GM18507 (cell line): ENCODE measurements around the gene ZNF92.
"Not testable (repeated sequence)": the region's sequence is repeated elsewhere in the genome, so short reads cannot be mapped to it uniquely, and the experiment has no call there.

Experiments used
- DNase-seq: peaks from one replicate; pipeline ENCODE4 v3.0.0; 2011; ENCODE audit warnings: low read depth; ENCODE audit not compliant: insufficient read length; ENCODE audit errors: extremely low spot score
- FAIRE-seq: peaks from 2 replicates; lab custom pipeline; 2011; peaks lifted over from hg19 to GRCh38; lab: Jason Lieb, UNC

ZNF92 gene

GRCh38 chr7:65411249-65411648 lies 37.6 kb downstream of the ZNF92 start:
- no peak for FAIRE-seq
- DNase-seq, result no peak

DNA sequence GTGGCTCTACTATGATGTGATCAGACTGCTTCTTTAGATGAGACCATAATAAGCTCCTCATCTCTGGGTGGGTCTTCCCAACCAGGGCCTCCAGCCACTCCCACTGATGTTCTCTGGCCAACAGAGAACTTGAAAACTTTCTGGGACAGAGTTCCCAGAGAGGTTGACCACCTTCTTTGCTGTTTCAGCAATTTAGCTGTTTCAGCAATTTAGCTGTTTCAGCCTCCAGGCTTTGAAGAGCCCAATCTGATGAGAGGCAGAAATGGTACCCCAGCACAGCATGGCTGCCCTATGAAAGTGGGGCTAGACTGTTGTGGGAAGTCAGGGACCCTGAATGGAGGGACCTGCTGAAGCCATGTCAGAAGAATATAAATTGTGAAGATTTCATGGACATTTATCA lies 49.0 kb downstream of the ZNF92 start:
- FAIRE-seq (no peak), DNase-seq (no peak)

GRCh38 chr7:65423286-65423685 lies 49.6 kb downstream of the ZNF92 start:
- not testable (repeated sequence) for FAIRE-seq, DNase-seq

- FAIRE-seq (no peak), DNase-seq (no peak)
Observed at GRCh38 chr7:65429642-65430343, 56.1 kb downstream of the ZNF92 start.

GRCh38 chr7:65430344-65431186 lies 56.9 kb downstream of the ZNF92 start:
- FAIRE-seq, result no peak

GRCh38 chr7:65434307-65434706 lies 60.7 kb downstream of the ZNF92 start:
- no peak for FAIRE-seq
- DNase-seq, result no peak

More at GRCh38 chr7:65430344-65431186, 56.9 kb downstream of the ZNF92 start:
- DNase-seq, result no peak

- no peak for DNase-seq
- no peak for FAIRE-seq
Observed at GRCh38 chr7:65436163-65436562, 62.5 kb downstream of the ZNF92 start.

- FAIRE-seq (no peak), DNase-seq (no peak)
Observed at GRCh38 chr7:65438598-65438997, 64.9 kb downstream of the ZNF92 start.

DNA sequence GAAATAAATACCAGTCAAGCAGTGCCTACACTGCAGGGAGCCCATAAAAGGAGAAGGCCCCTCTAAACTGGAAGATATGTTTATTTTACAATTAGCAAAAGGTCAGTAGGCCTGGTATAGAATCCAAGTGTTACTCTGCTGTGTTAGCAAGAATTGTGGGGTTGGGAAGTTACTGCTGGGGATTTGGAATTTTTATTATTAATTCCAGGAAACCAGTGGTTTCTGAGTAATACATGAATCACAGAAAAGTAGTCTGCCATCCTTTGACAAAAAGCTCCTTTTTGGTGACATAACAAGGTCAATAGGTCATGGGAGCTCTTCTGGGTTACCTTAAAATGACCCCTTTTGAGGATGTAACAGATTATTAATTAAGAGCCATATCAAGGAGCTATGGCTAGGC lies 67.4 kb downstream of the ZNF92 start:
- FAIRE-seq, result no peak

GRCh38 chr7:65444205-65444842 lies 70.7 kb downstream of the ZNF92 start:
- FAIRE-seq, result no peak
- no peak for DNase-seq

More for the DNA sequence above, 67.4 kb downstream of the ZNF92 start:
- DNase-seq, result no peak

DNA sequence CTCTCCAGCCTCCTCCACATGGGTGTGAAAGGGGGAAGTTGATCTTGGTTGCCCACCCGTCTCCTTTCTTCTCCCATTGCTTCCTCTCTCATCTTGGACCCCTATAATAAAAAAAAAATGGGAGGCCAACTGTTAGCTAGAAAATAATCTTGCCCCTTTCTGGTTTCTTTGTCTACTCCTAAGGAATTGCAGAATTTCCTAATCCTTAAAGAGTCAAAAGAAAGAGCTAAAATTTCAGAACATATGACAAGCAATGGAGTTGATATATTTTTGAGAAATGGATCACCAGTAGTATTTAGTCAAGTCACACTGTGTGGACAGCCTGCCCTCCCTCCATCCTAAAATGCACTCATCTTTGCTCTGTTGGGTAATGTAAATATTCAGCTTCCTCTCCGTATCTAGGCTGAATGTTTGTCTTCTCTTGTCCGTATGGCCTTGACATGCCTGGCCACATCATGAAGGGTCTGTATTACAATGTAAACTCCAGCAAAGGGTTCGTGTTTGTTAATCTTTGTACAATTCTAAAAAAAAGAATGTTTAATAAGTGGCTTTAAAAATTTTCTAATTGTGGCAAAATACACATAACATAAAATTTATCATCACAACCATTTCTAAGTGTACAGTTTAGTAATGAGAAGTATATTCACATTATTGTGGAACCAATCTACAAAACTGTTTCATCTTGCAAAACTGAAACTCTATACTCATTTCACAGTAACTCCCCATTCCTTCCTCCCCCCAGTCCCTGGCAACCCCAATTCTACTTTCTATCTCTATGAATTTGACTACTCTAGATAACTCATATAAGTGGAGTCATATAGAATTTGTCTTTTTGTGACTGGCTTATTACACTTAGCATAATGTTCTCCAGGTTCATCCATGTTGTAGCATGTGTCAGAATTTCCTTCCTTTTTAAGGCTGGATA lies 71.5 kb downstream of the ZNF92 start:
- FAIRE-seq (no peak), DNase-seq (no peak)

DNA sequence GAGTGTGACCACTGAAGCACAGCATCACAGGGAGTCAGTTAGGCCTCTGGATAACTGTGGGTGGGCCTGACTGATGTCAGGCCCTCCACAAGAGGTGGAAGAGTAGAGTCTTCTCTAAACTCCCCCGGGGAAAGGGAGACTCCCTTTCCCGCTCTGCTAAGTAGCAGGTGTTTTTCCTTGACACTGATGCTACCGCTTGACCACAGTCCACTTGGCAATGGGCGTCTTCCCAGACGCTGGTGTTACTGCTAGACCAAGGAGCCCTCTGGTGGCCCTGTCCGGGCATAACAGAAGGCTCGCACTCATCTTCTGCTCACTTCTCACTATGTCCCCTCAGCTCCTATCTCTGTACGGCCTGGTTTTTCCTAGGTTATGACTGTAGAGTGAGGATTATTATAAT lies 73.4 kb downstream of the ZNF92 start:
- not testable (repeated sequence) for DNase-seq

GRCh38 chr7:65448816-65449504 lies 75.3 kb downstream of the ZNF92 start:
- DNase-seq (no peak), FAIRE-seq (no peak)

More for the DNA sequence above, 73.4 kb downstream of the ZNF92 start:
- FAIRE-seq, result not testable (repeated sequence)

GRCh38 chr7:65449505-65449852 lies 75.8 kb downstream of the ZNF92 start:
- no peak for FAIRE-seq
- no peak for DNase-seq
